Colon (tissue), 2 donors: ENCODE measurements around the gene PLEKHG4B.

Experiments
- FAIRE-seq: peaks from 2 replicates; lab custom pipeline; 2012; peaks lifted over from hg19 to GRCh38; lab: Jason Lieb, UNC
- donor health status: control.
- donor health status: control.

The PLEKHG4B gene

DNA sequence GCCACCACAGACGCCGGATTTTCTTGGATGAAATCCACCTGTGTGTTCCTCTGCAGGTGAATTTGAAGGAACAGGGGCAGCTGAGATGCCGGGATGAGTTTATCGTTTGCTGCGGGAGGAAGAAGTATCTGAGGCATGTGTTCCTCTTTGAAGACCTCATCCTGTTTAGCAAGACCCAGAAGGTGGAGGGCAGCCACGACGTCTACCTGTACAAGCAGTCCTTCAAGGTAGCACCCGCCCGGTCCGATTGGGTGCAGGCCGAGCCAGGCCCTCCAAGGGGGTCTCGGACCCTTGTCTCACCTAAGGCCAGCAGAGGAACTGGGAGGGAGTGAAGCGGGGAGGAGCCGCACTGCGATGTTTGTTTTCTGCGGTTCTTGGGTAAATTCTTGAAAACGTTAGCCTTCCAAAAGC lies 80.9 kb downstream of the PLEKHG4B start:
- FAIRE-seq: no peak

DNA sequence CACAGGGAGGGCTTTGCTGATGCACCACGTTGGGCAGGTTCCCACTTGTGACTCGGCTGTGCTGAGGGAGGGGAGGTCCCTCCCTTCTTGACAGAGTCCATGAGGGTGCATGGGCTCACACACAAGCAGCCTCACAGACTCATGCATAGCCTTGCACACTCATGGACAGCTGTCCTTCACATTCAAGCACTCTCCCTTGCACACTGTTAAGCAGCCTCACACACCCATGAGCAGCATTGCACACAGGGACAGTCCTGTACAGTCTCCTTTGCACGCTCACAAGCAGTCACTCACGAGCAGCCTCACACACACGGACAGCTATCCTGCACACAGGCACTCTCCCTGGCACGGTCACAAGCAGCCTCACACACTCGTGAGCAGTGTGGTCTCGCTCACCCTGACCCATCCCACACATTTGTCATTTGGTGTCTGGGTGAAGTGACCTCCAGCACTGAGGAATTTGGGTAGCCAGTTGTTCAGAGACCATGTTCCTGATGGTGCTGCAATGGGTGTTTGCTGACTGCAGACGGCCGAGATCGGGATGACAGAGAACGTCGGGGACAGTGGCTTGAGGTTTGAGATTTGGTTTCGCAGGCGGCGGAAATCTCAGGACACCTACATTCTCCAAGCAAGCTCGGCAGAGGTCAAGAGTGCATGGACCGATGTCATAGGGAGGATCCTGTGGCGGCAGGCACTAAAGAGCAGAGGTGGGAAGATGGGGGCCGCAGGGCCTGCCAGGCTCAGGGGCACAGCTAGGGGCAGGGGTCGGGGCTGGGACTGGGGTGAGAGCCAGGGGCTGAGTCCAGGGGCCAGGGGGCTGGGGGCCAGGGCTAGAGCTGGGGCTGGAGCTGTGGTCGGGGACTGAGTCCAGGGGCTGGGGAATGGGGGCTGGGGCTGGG lies 81.7 kb downstream of the PLEKHG4B start:
- no peak for FAIRE-seq

GRCh38 chr5:174291-174600 lies 82.3 kb downstream of the PLEKHG4B start:
- no peak for FAIRE-seq

GRCh38 chr5:174876-175465 lies 83.0 kb downstream of the PLEKHG4B start:
- FAIRE-seq: no peak

GRCh38 chr5:176296-176823 lies 84.4 kb downstream of the PLEKHG4B start:
- FAIRE-seq: no peak

- FAIRE-seq: no peak
Observed at GRCh38 chr5:178110-178509, 86.1 kb downstream of the PLEKHG4B start.

- no peak for FAIRE-seq
Observed at GRCh38 chr5:179401-179800, 87.4 kb downstream of the PLEKHG4B start.

DNA sequence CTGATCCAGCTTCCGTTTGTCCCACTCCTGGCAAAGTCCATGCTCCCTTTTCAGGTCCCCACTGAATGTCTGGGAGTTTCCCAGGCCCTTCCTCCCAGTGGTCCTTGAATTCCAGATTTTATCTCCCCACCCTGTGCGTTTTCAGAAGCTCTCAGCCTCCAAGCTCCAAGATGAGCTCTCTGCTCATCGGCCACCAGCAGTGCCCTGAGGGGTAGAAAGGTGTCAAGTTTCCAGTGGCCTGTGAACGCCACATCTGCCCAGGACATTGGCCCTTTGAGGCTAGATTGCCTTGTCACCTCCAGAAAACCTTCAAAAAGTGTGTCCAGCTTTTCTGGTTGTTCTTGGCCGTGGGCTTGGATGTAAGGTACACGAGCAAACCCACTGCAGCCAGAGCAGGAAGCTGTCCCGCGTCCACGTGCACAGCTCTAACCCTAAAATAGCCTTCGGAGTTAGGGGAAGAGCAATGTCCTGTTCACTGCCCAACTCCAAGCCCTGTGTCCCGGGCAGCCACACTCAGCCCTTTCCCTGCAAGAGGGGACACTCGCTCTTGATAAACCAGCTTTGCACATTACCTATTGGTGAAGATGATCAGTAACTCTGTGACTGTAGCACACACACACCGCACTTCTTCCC lies 88.4 kb downstream of the PLEKHG4B start:
- no peak for FAIRE-seq

DNA sequence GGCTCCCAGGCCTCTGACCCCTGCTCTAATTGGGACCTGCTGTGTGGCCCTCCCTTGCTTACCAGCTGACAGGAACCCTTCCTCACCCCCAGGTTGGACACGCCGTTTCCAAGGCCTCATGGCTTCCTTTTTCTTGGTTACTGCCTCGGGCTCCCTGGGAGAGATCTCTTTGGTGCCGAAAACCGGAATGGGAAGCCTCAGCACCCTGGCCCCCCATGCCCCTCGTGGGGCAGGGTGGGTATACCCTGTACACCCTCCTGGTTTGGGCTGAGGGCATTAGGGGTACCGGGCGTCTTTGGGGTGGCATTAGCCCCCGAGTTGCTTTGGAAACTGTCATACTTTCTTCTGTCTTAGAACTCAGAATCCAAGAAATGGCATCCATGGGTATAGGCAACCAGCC lies 89.2 kb downstream of the PLEKHG4B start:
- no peak for FAIRE-seq

- no peak for FAIRE-seq
Observed at GRCh38 chr5:181566-181965, 89.6 kb downstream of the PLEKHG4B start.

- no peak for FAIRE-seq
Observed at GRCh38 chr5:182126-182525, 90.2 kb downstream of the PLEKHG4B start.

- no peak for FAIRE-seq
Observed at GRCh38 chr5:184471-184870, 92.5 kb downstream of the PLEKHG4B start.

DNA sequence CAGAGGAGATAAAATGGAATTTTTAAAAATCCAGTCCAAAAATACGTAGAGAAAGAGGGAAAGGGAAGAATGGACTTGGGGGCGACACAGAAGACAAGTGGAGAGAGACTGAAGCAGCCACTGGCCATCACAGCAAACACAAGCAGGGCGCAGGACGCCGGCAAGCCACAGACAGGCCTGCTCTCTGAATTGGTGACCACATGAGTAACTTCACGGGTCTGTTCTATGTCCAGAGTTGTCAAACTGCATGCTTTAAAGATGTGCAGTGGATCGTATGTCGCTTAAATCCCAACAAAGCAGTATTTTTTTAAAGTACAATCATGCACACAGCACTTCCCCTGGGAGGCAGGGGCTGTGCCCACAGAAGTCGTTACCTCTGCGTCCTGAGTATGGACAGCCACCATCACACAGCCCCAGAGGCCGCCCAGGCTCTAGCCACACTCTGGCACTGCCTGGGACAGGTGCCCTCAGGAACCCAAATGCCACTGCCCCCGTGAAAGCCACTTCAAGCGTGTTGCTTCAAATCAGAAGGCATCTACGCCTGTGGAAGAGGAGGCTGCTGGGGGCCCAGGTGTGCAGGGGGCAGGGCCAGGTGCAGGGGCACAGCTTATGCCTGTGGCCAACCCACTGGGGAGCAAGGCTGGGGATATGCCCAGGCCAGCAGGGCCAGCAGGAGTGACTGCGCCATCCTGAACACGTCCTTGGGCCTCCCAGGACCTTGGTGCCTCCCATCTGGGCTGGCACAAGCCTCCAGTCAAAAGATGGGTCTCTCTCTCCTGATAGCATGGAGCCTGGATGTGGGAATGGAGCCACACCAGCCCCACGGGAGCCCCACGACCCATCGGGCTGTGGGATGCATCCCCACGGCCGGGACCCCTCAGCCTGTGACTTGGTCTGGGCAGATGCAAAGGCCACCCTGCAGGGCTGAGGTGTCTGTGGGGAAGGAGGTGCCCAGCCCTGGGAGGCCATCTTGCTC lies 93.4 kb downstream of the PLEKHG4B start:
- FAIRE-seq: no peak

GRCh38 chr5:186091-187041 lies 94.4 kb downstream of the PLEKHG4B start:
- no peak for FAIRE-seq

- no peak for FAIRE-seq
Observed at GRCh38 chr5:187042-187431, 95.1 kb downstream of the PLEKHG4B start.

GRCh38 chr5:187617-188451 lies 95.9 kb downstream of the PLEKHG4B start:
- FAIRE-seq: no peak

DNA sequence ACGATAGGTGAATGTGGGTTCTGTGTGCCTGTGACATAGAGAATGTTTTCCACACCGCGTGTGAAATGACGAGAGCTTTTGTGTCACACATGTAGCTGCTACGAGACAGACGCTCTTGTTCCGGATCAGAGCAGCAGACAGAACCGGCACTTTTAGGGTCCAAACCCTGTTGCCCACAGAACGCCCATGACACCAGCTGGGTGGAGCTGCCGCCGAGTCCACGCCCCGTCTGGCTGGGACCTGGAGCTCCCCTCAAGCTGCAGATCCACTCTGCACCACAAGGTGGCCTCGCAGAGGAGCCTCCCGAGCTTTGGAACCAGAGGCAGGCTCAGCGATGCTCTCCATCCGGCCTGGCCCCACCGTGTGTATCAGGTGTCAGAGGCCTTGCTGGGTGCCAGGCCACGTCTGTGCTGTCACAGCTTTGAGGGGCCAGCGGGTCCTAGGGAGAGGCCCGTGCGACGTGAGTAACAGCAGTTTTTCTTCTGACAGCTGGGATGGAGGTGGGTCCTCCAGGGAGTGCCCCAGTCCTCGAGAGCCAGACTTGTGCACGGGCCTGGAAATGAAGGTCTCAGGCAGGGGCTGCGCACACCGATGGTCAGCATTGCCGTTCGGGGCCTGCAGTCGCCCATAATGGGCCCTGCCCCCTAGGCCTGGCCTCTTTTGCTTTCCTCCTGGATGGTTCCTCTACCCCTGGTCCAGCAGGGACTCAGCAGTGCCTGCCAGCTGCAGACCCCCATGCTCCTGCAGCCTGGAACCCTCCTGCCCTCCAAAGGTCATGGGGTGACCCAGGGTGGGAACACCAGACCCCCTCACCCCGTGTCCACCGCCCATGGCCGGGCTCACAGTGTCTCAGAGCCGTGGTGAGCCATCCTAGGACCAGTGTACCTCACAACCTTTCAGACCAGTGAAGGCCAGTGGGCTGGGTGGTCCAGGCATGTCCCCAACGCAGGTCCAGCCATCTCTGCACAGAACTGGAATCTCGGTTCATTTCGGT lies 96.8 kb downstream of the PLEKHG4B start:
- FAIRE-seq: no peak

DNA sequence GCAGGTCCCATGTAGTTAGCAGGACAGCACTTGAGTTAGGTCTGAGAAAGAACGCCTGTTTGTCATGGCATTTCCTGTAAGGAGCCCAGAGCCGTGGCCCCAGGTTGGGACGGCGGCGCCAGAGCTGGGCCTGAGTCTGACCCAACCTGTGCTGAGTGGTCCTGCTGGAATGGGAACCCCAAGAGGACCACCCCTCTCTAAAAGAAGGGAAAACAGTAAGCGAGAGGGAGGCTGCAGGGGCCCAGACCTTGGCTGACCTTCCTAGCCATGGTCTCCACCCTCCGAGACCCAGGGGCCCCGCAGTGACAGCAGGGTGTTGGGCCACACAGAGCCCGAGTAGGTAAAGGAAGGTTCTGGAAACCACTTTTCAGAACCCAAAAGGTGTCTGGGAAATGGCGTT lies 97.5 kb downstream of the PLEKHG4B start:
- FAIRE-seq: no peak

DNA sequence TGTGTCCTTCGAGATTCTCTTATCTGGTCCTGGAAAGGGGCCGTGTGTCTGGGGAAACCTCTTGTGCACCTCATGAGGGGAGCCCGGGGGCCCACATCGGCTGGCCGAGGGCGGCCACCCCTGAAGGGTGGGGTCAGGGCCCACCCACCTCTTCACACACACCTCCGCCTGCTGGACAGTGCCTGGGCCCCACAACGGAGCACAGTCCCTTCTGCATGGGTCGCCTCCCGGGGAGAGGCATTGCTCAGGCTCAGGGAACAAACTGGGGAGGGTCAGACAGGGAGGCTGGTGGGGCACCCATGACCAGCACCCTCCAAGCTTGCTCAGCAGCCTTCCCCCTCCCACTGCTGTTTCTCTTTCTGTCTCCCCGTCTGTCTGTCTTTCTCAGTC lies 98.0 kb downstream of the PLEKHG4B start:
- FAIRE-seq: no peak
